Parathyroid adenoma (tissue), 2 donors: ENCODE results near the gene QPRT.
"Not testable (repeated sequence)": the region's sequence is repeated elsewhere in the genome, so short reads cannot be mapped to it uniquely, and the experiment has no call there.

Experiments used
- H2AFZ ChIP-seq: fragments of 300-600 bp; sonication (generic); one replicate; pipeline ENCODE4 v1.7.0; 2017; ENCODE audit warnings: antibody characterized with exemption, mild to moderate bottlenecking
- H3K27ac ChIP-seq: fragments of 300-600 bp; sonication (generic); one replicate; pipeline ENCODE4 v1.7.0; 2017
- H3K27me3 ChIP-seq: fragments of 300-600 bp; sonication (generic); one replicate; pipeline ENCODE4 v1.7.0; 2017; ENCODE audit warnings: low read length; ENCODE audit not compliant: control insufficient read depth, insufficient read depth
- H3K36me3 ChIP-seq: fragments of 300-600 bp; sonication (generic); one replicate; pipeline ENCODE4 v1.7.0; 2017; ENCODE audit warnings: low read length; ENCODE audit not compliant: control insufficient read depth, insufficient read depth
- H3K4me1 ChIP-seq: fragments of 300-600 bp; sonication (generic); one replicate; pipeline ENCODE4 v1.7.0; 2017; ENCODE audit warnings: control low read depth
- H3K4me2 ChIP-seq: fragments of 300-600 bp; sonication (generic); one replicate; pipeline ENCODE4 v1.7.0; 2017; ENCODE audit warnings: low read length
- H3K4me3 ChIP-seq: fragments of 300-600 bp; sonication (generic); one replicate; pipeline ENCODE4 v1.7.0; 2017; ENCODE audit warnings: low read depth, low read length
- H3K79me2 ChIP-seq: fragments of 300-600 bp; sonication (generic); one replicate; pipeline ENCODE4 v1.7.0; 2017; ENCODE audit warnings: control low read depth
- H3K9ac ChIP-seq: fragments of 300-600 bp; sonication (generic); one replicate; pipeline ENCODE4 v1.7.0; 2017; ENCODE audit warnings: mild to moderate bottlenecking
- H3K9me3 ChIP-seq: fragments of 300-600 bp; sonication (generic); one replicate; pipeline ENCODE4 v1.7.0; 2017; ENCODE audit warnings: low read length; ENCODE audit not compliant: control insufficient read depth
- TF ChIP-seq, protein P1 (sequence below): fragments of 300-600 bp; sonication (generic); IDR thresholded peaks from one replicate; pipeline ENCODE4 v1.7.0; 2017; ENCODE audit warnings: antibody characterized with exemption, mild to moderate bottlenecking
- donor health status: primary hyperparathyroidism.

Gene QPRT

DNA sequence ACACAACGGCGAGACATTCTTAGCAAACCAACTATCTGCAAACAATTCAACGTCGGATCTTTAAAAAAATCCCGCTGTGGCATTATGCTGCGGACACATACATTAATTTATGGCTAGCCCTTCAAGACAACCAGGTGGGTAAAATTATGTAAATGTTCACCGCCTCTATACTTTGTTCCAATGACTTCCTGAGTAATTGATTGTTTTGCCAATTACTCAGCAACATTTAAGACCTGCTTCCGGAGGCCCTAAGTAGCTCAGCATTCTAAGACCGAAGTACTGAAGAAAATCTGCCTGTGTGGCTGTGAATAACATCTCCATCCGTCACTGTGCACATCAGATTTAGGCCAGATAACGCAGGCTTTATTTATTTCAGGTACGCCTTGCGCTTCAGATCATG lies 23.3 kb downstream of the QPRT start:
- Histone ChIP-seq H2AFZ (no peak overlapping the region), H3K36me3 (no peaks in the 10 kb centered on the region), H3K9me3 (no peaks in the 10 kb centered on the region), H3K4me3 (no peak overlapping the region), H3K9ac (no peak overlapping the region), H3K4me1 (no peaks in the 10 kb centered on the region), H3K4me2 (no peak overlapping the region), H3K79me2 (no peaks in the 10 kb centered on the region), H3K27ac (no peak overlapping the region), H3K27me3 (no peaks in the 10 kb centered on the region)
- TF ChIP-seq, protein P1, sequence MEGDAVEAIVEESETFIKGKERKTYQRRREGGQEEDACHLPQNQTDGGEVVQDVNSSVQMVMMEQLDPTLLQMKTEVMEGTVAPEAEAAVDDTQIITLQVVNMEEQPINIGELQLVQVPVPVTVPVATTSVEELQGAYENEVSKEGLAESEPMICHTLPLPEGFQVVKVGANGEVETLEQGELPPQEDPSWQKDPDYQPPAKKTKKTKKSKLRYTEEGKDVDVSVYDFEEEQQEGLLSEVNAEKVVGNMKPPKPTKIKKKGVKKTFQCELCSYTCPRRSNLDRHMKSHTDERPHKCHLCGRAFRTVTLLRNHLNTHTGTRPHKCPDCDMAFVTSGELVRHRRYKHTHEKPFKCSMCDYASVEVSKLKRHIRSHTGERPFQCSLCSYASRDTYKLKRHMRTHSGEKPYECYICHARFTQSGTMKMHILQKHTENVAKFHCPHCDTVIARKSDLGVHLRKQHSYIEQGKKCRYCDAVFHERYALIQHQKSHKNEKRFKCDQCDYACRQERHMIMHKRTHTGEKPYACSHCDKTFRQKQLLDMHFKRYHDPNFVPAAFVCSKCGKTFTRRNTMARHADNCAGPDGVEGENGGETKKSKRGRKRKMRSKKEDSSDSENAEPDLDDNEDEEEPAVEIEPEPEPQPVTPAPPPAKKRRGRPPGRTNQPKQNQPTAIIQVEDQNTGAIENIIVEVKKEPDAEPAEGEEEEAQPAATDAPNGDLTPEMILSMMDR = no peak

DNA sequence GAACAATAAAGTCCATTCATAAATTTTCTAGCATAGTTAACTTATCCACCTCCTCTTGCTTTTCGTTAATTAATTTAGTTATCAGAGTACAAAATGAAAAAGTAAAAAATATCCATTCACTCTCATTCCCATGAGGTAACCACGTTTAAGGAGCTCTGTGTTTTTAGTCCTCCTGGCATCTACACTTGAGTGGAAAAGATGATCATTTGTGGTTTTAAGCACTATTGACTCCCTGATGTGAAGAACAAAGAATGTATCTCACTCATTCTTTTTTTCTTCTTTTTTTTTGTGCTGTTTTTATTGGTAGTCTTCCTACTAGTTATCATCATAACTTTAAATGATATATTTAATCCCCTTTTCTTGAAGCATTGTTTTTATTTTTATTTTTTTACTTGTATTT lies 26.1 kb downstream of the QPRT start:
- TF ChIP-seq, protein P1 = no peak
- Histone ChIP-seq H3K4me1 (no peaks in the 10 kb centered on the region), H3K27me3 (no peaks in the 10 kb centered on the region), H3K36me3 (no peaks in the 10 kb centered on the region), H3K4me2 (no peak overlapping the region), H3K27ac (no peak overlapping the region), H3K9me3 (no peaks in the 10 kb centered on the region), H2AFZ (no peak overlapping the region), H3K9ac (no peak overlapping the region), H3K79me2 (no peaks in the 10 kb centered on the region), H3K4me3 (no peak overlapping the region)

DNA sequence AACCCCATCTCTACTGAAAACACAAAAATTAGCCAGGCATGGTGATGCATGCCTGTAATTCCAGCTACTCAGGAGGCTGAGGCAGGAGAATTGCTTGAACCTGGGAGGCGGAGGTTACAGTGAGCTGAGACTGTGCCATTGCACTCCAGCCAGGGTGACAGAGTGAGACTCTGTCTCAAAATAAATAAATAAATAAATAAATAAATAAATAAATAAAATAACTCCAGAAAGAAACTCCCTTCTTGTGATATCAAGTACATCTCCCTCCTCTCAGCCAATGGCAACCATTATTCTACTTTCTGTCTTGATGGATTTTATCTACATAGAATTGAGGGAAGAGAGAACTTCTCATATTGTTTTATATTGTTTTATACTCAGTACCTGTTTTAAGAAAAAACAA lies 28.2 kb downstream of the QPRT start:
- H3K4me1 ChIP-seq, H3K4me2 ChIP-seq, H3K27me3 ChIP-seq, H2AFZ ChIP-seq, H3K9ac ChIP-seq, H3K9me3 ChIP-seq, H3K79me2 ChIP-seq, H3K36me3 ChIP-seq, H3K27ac ChIP-seq, H3K4me3 ChIP-seq: not testable (repeated sequence)

DNA sequence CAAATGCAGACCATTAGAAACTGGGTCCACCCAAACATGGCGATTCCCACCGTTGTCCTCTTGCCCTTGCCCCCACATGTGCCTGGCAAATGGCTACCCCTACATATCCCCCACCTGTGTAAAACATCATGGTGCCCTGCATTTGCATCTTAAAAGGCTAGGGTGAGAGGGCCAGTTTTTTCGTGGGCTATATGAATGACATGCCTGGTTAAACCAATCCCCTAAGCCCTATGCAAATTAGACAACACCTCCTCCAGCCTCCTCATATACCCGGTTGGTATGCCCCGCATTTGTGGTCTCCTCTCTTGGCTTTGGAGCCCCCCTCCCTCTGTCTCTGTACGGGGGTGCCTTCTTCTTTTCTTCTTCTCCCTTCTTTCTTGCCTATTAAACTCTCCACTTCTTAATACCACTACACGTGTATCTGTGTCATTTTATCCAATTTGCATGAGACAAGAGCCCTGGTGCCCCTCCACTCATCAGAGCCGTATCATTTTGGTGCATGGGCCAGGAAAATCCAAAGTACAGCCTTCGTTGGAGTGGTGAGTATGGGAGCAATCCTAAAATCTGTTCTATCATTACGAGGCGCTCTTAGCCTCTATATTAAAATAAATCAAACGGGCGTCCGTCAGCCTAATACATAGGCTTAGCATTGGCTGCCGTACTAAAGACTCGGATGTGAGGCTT lies 30.1 kb downstream of the QPRT start:
- Histone ChIP-seq H3K9ac (no peak overlapping the region), H3K27me3 (no peaks in the 10 kb centered on the region), H3K4me1 (no peaks in the 10 kb centered on the region), H2AFZ (no peak overlapping the region), H3K27ac (no peak overlapping the region), H3K9me3 (no peaks in the 10 kb centered on the region), H3K79me2 (no peaks in the 10 kb centered on the region), H3K36me3 (no peaks in the 10 kb centered on the region), H3K4me3 (no peak overlapping the region), H3K4me2 (no peak overlapping the region)
- TF ChIP-seq, protein P1 = no peak

DNA sequence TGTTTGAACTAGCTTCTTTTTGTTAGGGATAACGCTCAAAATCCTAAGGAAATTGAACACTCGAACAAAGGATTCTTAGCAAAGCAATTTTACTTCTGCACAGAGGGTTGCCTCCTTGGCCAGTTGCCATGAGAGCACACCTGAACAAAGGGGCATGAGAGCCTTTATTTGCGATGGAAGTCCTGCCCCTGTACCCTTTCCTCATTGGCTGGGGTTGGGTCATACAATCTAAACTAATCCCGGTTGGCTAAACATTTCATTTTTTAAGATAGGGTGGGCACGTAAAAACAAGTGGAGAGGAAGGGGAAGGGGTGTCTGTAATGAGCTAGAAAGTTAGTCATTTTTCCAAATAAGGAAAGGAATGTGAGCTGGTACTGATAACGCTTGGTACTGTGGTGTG lies 30.7 kb downstream of the QPRT start:
- not testable (repeated sequence) for H3K27me3 ChIP-seq, H3K79me2 ChIP-seq, H3K4me3 ChIP-seq, H3K4me1 ChIP-seq, H3K36me3 ChIP-seq, H3K9me3 ChIP-seq, H3K27ac ChIP-seq, H2AFZ ChIP-seq, H3K9ac ChIP-seq, H3K4me2 ChIP-seq
